CD4-positive, alpha-beta T cell (primary cell): ENCODE results near the gene CDK18. TPM values are rescaled to one million over a fixed set of nuclear protein-coding genes. Genes with fewer than 3 reads are reported as not detected.

ENCODE experiments used
- ATAC-seq: fragments of 200-7000 bp; cut with Tn5 transposase; one replicate; pipeline ENCODE4 v1.10.0; 2022; ENCODE audit warnings: mild to moderate bottlenecking; ENCODE audit not compliant: poor library complexity
- CTCF ChIA-PET: fragments of 350-600 bp; sonication (Branson Sonifier 250); formaldehyde crosslinking; loops from one replicate; lab custom pipeline; 2021; ENCODE audit warnings: antibody characterized with exemption, inconsistent platforms; lab: Charles Lee
- POLR2A ChIA-PET: fragments of 350-600 bp; sonication (Branson Sonifier 250); formaldehyde crosslinking; loops from one replicate; lab custom pipeline; 2021; ENCODE audit warnings: antibody characterized with exemption, inconsistent platforms; lab: Charles Lee
- DNase-seq, 14 experiments: peaks; one replicate each; pipeline ENCODE4 v3.0.0-alpha.2; 2013 to 2020; ENCODE audit warnings: mixed read lengths in 2 of 14
- H3K27ac ChIP-seq, 2 donors: one replicate each; pipeline versions ENCODE4 v1.5.1 to v1.7.0; 2013; ENCODE audit warnings: low read length in 2 of 2, low read depth in 1 of 2, mild to moderate bottlenecking in 1 of 2
- H3K27me3 ChIP-seq, 2 experiments: 1 replicate in 1 of 2; 2 replicates in 1 of 2; pipeline versions ENCODE4 v1.6.1 to v1.7.0; 2013; ENCODE audit warnings: low read length in 2 of 2, control low read depth in 1 of 2, mild to moderate bottlenecking in 1 of 2, moderate library complexity in 1 of 2; ENCODE audit not compliant: insufficient read depth in 2 of 2, control insufficient read depth in 1 of 2
- H3K36me3 ChIP-seq: one replicate; pipeline ENCODE4 v1.6.1; 2013; ENCODE audit warnings: low read length, control low read depth; ENCODE audit not compliant: insufficient read depth
- H3K4me1 ChIP-seq: one replicate; pipeline ENCODE4 v1.6.1; 2013; ENCODE audit warnings: low read length, control low read depth; ENCODE audit not compliant: insufficient read depth
- H3K4me3 ChIP-seq: one replicate; pipeline ENCODE4 v1.5.1; 2013; ENCODE audit warnings: mild to moderate bottlenecking, low read length, moderate library complexity
- H3K9me3 ChIP-seq, 2 experiments: 1 replicate in 1 of 2; 2 replicates in 1 of 2; pipeline versions ENCODE4 v1.6.1 to v1.7.0; 2013; ENCODE audit warnings: low read length in 2 of 2, mild to moderate bottlenecking in 2 of 2, control low read depth in 1 of 2, moderate library complexity in 1 of 2; ENCODE audit not compliant: control insufficient read depth in 1 of 2, insufficient read depth in 1 of 2
- H3K27ac Mint-ChIP-seq: one replicate; pipeline ENCODE4 v1.8.0; 2020; ENCODE audit warnings: mixed read lengths
- H3K27me3 Mint-ChIP-seq: one replicate; pipeline ENCODE4 v1.8.0; 2021; ENCODE audit warnings: mixed read lengths
- H3K36me3 Mint-ChIP-seq: one replicate; pipeline ENCODE4 v1.8.0; 2021; ENCODE audit warnings: low read depth, mixed read lengths
- H3K4me1 Mint-ChIP-seq: one replicate; pipeline ENCODE4 v1.8.0; 2021; ENCODE audit warnings: low read depth, mixed read lengths
- H3K4me3 Mint-ChIP-seq: one replicate; pipeline ENCODE4 v1.8.0; 2020; ENCODE audit warnings: mild to moderate bottlenecking, mixed read lengths
- H3K9me3 Mint-ChIP-seq: one replicate; pipeline ENCODE4 v1.8.0; 2020; ENCODE audit warnings: mixed read lengths
- intact Hi-C, 2 experiments: fragments of 100-400 bp; cut with DNase I in 1 of 2; cut with micrococcal nuclease in 1 of 2; formaldehyde crosslinking; loops; one replicate each; pipeline versions ENCODE4 v1.15.1 to v1.9.0; 2023 to 2025; cut with DNase I, micrococcal nuclease
- total RNA-seq, 174 experiments: library from RNA in 2 of 174; stranded (reverse) in 2 of 174; gene quantifications; one replicate each; pipeline ENCODE4 v1.2.3 and lab custom pipeline; 2021 to 2026
- TF ChIP-seq, protein P1 (sequence below): fragments of 200-600 bp; IDR thresholded peaks from one replicate; pipeline ENCODE4 v1.8.0; 2022; ENCODE audit warnings: antibody characterized with exemption, mild to moderate bottlenecking

Gene CDK18
- total RNA-seq, 2 experiments from 2014 or later, result 1.6 to 2.7 TPM

DNA sequence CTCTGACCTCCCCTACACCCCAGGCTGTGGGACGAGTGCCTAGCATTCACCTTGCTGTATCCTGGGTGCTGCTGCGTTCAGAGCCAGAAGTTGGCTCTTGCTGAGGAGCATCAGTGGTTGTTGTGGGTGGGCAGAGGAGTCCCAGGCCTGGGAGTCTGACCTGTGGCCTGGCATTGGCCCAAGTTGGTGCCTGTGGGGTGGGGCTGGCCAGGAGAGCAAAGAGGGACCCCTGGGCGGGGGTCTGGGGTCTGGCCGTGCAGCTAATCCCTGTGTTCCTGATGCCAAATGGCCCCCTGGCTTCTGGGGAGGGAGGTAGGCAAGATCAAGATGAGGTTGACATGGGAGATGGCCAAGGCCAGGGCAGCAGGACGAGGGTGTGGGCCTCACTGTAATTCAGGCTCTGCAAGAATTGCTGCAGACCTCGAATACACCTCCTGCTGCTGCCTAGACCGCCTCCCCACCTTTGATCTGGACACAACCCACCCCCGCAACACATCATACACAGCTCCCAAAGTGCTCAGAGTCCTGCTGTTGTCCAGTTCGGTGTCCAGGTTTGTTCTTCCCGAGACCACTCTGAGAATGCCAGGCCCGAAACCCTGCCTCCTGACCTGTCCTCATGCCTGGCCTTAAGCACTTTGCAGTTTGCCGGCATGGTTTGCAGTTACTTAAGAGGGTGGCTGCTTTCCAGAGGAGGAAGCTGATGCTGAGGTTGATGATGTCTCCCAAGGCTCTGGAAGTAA, 28.7 kb downstream of the CDK18 start:
- H3K27me3 ChIP-seq, result peaks cover 0 to 2% of the 10 kb centered on the region in 2 experiments
- H3K27ac Mint-ChIP-seq, result no peak overlapping the region
- peaks cover 9% of the 10 kb centered on the region for H3K4me1 ChIP-seq
- DNase-seq, result no peak
- H3K4me1 Mint-ChIP-seq, result no peaks in the 10 kb centered on the region
- ChIA-PET CTCF (no interaction called here), POLR2A (no interaction called here)
- ATAC-seq, result no peak
- H3K4me3 Mint-ChIP-seq, result no peak overlapping the region
- H3K9me3 Mint-ChIP-seq, result no peaks in the 10 kb centered on the region
- intact Hi-C loops, result no loop called here
- peaks cover 17% of the 10 kb centered on the region for H3K27me3 Mint-ChIP-seq
- TF ChIP-seq, protein P1, sequence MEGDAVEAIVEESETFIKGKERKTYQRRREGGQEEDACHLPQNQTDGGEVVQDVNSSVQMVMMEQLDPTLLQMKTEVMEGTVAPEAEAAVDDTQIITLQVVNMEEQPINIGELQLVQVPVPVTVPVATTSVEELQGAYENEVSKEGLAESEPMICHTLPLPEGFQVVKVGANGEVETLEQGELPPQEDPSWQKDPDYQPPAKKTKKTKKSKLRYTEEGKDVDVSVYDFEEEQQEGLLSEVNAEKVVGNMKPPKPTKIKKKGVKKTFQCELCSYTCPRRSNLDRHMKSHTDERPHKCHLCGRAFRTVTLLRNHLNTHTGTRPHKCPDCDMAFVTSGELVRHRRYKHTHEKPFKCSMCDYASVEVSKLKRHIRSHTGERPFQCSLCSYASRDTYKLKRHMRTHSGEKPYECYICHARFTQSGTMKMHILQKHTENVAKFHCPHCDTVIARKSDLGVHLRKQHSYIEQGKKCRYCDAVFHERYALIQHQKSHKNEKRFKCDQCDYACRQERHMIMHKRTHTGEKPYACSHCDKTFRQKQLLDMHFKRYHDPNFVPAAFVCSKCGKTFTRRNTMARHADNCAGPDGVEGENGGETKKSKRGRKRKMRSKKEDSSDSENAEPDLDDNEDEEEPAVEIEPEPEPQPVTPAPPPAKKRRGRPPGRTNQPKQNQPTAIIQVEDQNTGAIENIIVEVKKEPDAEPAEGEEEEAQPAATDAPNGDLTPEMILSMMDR, result no peak
- no peaks in the 10 kb centered on the region for H3K9me3 ChIP-seq
- H3K4me3 ChIP-seq, result no peak overlapping the region
- no peaks in the 10 kb centered on the region for H3K36me3 ChIP-seq
- H3K27ac ChIP-seq, result no peak overlapping the region
- no peaks in the 10 kb centered on the region for H3K36me3 Mint-ChIP-seq

DNA sequence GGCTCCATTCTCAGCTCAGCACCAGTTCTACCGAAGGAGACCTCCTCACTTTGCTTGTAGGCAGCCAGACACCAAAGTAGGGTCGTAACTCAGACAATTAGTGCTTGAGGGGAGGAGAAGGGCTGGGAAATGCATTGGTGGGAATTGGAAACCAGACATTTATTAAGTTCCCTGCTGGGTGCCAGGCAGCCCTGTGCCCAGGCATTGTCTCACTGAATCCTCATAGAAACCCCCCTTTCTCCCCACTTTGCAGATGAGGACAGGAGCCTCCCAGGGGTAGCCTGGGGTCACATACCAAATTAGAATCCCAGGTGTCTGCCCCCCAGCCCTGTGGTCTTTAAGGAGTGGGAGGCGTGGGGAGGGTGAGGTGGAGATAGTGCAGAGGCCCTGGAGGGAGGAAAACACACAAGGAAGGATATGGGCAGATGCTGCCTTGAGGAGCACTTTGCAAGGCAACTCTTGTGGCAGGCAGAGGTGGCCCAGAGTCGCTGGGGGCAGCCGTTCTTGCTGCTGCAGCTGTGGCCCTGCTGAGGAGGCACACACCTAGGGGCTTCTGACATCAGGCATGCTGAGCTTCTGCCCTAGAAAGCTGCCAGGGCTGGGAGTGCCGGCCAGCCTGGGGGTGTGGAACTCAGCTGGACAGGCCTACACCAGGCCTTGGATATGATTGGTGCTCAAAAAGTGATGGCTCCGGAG, 29.4 kb downstream of the CDK18 start:
- ChIA-PET POLR2A (no interaction called here), CTCF (no interaction called here)
- DNase-seq, result no peak
- Histone ChIP-seq H3K36me3 (no peaks in the 10 kb centered on the region), H3K4me1 (peaks cover 7% of the 10 kb centered on the region), H3K4me3 (no peak overlapping the region), H3K27ac (no peak overlapping the region), H3K9me3 (no peaks in the 10 kb centered on the region), H3K27me3 (peaks cover 0 to 2% of the 10 kb centered on the region in 2 experiments)
- Mint-ChIP-seq H3K36me3 (no peaks in the 10 kb centered on the region), H3K4me1 (no peaks in the 10 kb centered on the region), H3K9me3 (no peaks in the 10 kb centered on the region), H3K4me3 (no peak overlapping the region), H3K27ac (no peak overlapping the region), H3K27me3 (peaks cover 17% of the 10 kb centered on the region)
- ATAC-seq, result no peak
- intact Hi-C loops, result no loop called here
- TF ChIP-seq, protein P1, result no peak

DNA sequence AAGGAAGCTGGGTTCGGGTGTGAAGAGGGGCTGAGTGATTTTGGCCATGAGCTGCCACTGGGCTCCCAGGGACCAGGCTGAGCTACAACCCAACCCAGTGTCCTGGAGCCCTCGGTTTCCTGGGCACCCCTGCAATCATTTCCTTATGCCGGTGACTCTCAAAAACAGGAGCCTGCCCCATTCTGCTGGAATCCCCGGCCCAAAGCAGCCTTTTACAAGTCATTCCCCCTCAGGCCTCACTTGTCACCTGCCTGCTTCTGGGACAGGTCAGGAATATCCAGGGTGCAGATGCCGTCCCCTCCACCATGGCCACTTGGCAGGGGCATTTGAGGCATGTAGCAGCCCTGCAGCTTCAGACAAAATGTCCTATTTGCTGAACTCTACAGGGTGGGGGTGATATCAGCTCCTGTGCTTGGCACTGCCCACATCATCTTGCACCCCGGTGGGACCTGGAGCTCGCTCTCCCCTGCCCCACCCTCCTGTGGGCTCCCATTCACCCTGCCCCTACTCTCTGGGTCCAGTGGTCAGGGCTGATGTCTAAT, 30.0 kb downstream of the CDK18 start:
- Histone ChIP-seq H3K4me1 (peaks cover under 1% of the 10 kb centered on the region), H3K27ac (no peak overlapping the region), H3K27me3 (peaks cover 0 to 2% of the 10 kb centered on the region in 2 experiments), H3K36me3 (no peaks in the 10 kb centered on the region), H3K4me3 (no peak overlapping the region), H3K9me3 (no peaks in the 10 kb centered on the region)
- ATAC-seq, result no peak
- DNase-seq, result no peak
- Mint-ChIP-seq H3K27ac (no peak overlapping the region), H3K4me1 (no peaks in the 10 kb centered on the region), H3K36me3 (no peaks in the 10 kb centered on the region), H3K9me3 (no peaks in the 10 kb centered on the region), H3K4me3 (no peak overlapping the region), H3K27me3 (peaks cover 17% of the 10 kb centered on the region)
- TF ChIP-seq, protein P1, result no peak
- CTCF ChIA-PET, result no interaction called here
- POLR2A ChIA-PET, result no interaction called here
- intact Hi-C loops, result no loop called here
